Muscle of leg (tissue), 11 donors: ENCODE data around the gene SOBP. TPM values are rescaled to one million over a fixed set of nuclear protein-coding genes. Genes with fewer than 3 reads are reported as not detected.
A peak's percentile ranks its signal among the peaks of the same experiment; 100 is the strongest.
"Not testable (repeated sequence)": the region's sequence is repeated elsewhere in the genome, so short reads cannot be mapped to it uniquely, and the experiment has no call there.

Experiments
- DNase-seq: peaks from one replicate; pipeline ENCODE4 v3.0.0; 2013
- H3K27ac ChIP-seq: one replicate; pipeline ENCODE4 v1.5.1; 2013; ENCODE audit warnings: mild to moderate bottlenecking, low read length, control low read depth
- H3K27me3 ChIP-seq: one replicate; pipeline ENCODE4 v1.6.1; 2013; ENCODE audit warnings: low read length; ENCODE audit not compliant: control insufficient read depth, insufficient read depth
- H3K36me3 ChIP-seq: one replicate; pipeline ENCODE4 v1.6.1; 2013; ENCODE audit warnings: low read length; ENCODE audit not compliant: control insufficient read depth, insufficient read depth
- H3K4me1 ChIP-seq: one replicate; pipeline ENCODE4 v1.6.1; 2013; ENCODE audit warnings: low read length; ENCODE audit not compliant: control insufficient read depth, insufficient read depth
- H3K4me3 ChIP-seq: one replicate; pipeline ENCODE4 v1.5.1; 2013; ENCODE audit warnings: low read length, control low read depth
- H3K9me3 ChIP-seq: replicated peaks from 2 replicates; pipeline ENCODE4 v1.6.1; 2013; ENCODE audit warnings: low read depth, low read length; ENCODE audit not compliant: control insufficient read depth
- WGBS: methylation state at CpG from one replicate; pipeline ENCODE4 v1.1.5; 2013; ENCODE audit warnings: missing lambda C conversion rate; ENCODE audit not compliant: insufficient coverage; 5-methylcytosine and 5-hydroxymethylcytosine counted together
- polyA plus RNA-seq, 8 donors: library from polyadenylated mRNA; unstranded; fragments of 120-200 nt; gene quantifications; one replicate each; pipeline versions ENCODE4 v1.2.1 to v1.2.3, GENCODE V29; 2013; ENCODE audit warnings: inconsistent platforms in 1 of 8, low replicate concordance in 1 of 8; ENCODE audit not compliant: insufficient read length in 8 of 8, insufficient read depth in 1 of 8
- total RNA-seq: library from RNA; stranded (reverse); fragments of 120-200 nt; gene quantifications from one replicate; pipeline ENCODE4 v1.2.4, GENCODE V29; 2013

SOBP gene
- total and polyA plus RNA-seq, 9 donors: 13.6 to 17.6 (median 16.2) TPM

DNA sequence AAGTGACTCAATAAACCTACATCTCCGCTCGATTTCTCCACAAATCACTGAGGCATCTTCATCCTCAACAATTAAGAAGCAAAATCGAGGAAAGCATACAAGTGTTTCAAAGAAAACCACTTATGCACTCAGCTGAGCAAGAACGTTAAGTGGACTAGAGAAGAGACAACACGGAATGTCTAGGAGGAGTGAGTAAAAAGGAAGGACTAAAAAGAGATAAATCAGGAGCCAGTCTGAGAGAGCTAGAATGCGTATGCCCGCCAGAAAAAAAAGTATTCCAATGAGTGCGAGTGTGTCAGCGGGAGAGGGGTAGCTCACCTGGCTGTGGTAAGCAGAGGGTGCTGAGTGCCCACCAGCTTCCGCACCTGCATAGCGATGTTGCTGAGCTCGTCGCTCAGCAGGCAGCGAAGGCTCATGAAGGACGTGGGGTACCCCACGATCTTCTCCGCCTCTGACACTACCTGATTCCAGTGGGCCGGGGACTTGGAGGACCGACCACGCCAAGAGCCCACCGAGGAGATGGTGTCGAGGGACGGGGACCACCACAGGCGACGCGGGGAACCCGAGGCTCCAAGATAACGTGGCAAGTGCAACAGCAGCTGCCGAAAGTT, 31.1 kb upstream of the SOBP start:
- Histone ChIP-seq H3K4me3 (peak overlapping the region; percentile 92), H3K36me3 (no peaks in the 10 kb centered on the region), H3K4me1 (peaks cover 5% of the 10 kb centered on the region), H3K9me3 (no peaks in the 10 kb centered on the region), H3K27me3 (no peaks in the 10 kb centered on the region), H3K27ac (peak overlapping the region; percentile 88)
- under 1% methylated on average over 24 of the region's 29 CpGs for WGBS
- peak; percentile 39 for DNase-seq

GRCh38 chr6:107459283-107460082, 30.4 kb upstream of the SOBP start, which contains the start of gene PDSS2:
Gene PDSS2, minus strand, starts transcription at chr6:107459564. Its CDS starts 279 bp downstream, at chr6:107459285.
- Histone ChIP-seq H3K4me1 (peaks cover 5% of the 10 kb centered on the region), H3K27me3 (no peaks in the 10 kb centered on the region), H3K36me3 (no peaks in the 10 kb centered on the region), H3K27ac (peak within 1 kb of the TSS; percentile 88), H3K4me3 (peak within 1 kb of the TSS; percentile 92), H3K9me3 (no peaks in the 10 kb centered on the region)
- 0% methylated on average over 36 of the region's 46 CpGs for WGBS
- DNase-seq: peak; percentile 99

DNA sequence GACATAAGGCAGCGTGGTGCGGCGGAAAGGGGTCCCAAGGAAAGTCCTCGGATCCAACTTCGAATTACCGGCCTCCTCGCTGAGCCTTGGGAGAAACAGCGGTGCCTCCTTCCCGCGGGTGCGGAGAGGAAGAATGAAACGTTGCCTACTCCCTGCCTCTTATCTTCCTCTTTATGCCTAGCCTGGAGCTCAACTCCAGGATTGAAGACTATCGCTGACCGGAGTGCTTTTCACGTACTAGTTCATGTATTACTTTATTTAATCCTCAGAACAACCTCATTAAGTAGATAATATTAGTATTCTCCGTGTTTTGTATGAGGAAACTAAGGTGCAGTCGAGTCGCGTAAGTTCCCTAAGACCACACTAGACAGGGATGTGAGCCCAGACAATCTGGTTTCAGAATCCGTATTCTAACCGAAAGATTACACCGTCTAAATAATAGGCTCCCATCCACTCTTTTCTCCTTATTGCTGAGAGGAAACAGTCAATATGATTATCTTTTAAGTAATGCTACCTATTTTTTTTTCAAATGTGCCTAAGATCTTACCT, 29.8 kb upstream of the SOBP start:
- H3K27ac ChIP-seq: peak overlapping the region; percentile 88
- peaks cover 5% of the 10 kb centered on the region for H3K4me1 ChIP-seq
- no peaks in the 10 kb centered on the region for H3K9me3 ChIP-seq
- no peak for DNase-seq
- H3K4me3 ChIP-seq: peak overlapping the region; percentile 92
- no peaks in the 10 kb centered on the region for H3K27me3 ChIP-seq
- H3K36me3 ChIP-seq: no peaks in the 10 kb centered on the region
- WGBS: 0% methylated on average over 11 of the region's 22 CpGs

- Histone ChIP-seq H3K9me3 (no peaks in the 10 kb centered on the region), H3K4me1 (no peaks in the 10 kb centered on the region), H3K27ac (no peak overlapping the region), H3K4me3 (no peak overlapping the region), H3K36me3 (no peaks in the 10 kb centered on the region), H3K27me3 (no peaks in the 10 kb centered on the region)
- no CpG with 5 or more reads among the region's 1 CpG for WGBS
- no peak for DNase-seq
These were observed 23.9 kb upstream of the SOBP start for GRCh38 chr6:107466062-107466461.

DNA sequence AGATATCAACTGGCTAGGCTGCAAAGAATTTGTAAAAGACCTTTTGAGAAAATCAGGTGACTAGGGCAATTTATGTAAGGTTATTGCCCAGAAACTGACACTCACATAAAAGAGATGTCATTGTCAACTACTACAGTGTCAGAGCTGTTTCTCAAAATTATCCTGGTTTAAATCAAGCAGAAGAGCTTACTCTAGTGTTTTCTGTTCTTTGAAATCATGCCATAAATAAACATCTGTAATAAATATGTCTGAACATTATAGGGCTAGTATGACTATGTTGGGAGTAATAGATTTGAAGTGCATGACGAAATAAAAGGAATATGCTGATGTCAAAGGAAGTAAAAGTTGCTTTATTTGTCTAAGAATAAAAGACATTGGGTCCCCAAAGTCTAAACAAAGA, 19.6 kb upstream of the SOBP start:
- no peaks in the 10 kb centered on the region for H3K9me3 ChIP-seq

GRCh38 chr6:107473660-107474059, 16.3 kb upstream of the SOBP start:
- Histone ChIP-seq H3K4me3 (no peak overlapping the region), H3K27ac (no peak overlapping the region), H3K36me3 (no peaks in the 10 kb centered on the region), H3K4me1 (no peaks in the 10 kb centered on the region), H3K9me3 (no peaks in the 10 kb centered on the region), H3K27me3 (no peaks in the 10 kb centered on the region)
- DNase-seq: no peak
- WGBS: 59% methylated on average over 5 of the region's 5 CpGs

More for the DNA sequence above, 19.6 kb upstream of the SOBP start:
- WGBS: no CpG with 5 or more reads among the region's 1 CpG
- no peak for DNase-seq
- Histone ChIP-seq H3K27ac (no peak overlapping the region), H3K36me3 (no peaks in the 10 kb centered on the region), H3K4me1 (no peaks in the 10 kb centered on the region), H3K4me3 (no peak overlapping the region), H3K27me3 (no peaks in the 10 kb centered on the region)

DNA sequence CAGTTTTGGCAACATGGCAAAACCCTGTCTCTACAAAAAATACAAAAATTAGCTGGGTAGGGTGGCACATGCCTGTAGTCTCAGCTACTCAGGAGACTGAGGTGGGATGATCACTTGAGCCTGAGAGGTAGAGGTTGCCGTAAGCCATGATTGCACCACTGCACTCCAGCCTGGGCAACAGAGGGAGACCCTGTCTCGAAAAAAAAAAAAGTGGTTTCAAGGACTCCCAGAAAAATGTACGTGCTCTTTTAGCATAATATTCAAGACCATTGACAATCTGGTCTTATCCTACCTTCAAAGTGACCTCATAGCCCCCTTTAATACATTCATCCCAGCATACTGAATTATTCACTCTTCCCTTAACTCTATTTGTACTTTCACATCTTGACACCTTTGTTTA, 14.6 kb upstream of the SOBP start:
- H3K27me3 ChIP-seq, H3K4me1 ChIP-seq, H3K27ac ChIP-seq, H3K4me3 ChIP-seq, DNase-seq, H3K9me3 ChIP-seq, H3K36me3 ChIP-seq: not testable (repeated sequence)
- 89% methylated on average over 3 of the region's 3 CpGs for WGBS

GRCh38 chr6:107475826-107476225, 14.1 kb upstream of the SOBP start:
- WGBS: no CpG with 5 or more reads among the region's 3 CpGs

DNA sequence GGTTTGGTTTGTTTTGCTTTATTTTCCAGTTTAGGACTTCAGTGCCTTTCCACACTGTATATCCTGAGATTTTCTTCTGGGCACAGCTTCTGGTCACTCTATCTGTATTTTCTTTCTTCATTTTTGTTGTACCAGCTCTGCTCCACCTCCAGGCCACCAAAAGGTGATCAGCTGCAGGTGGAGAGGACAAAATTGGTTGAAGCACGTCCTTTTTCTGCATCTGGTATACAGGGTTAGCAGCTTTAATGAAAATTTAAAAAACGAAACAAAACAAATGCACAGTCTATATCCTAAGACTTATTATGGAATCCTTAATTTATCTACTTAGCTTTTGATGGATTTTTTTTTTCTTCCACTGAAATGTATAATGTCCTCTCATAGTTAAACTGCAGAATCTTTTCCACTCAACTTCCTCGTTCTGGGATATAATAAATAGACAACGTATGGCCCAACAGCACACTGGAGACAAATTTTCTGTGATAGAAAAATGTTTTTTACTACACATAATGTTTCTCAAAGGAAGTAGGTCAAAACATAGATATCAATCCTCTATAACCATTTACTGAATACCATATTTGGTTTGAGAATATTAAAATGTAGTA, 10.7 kb upstream of the SOBP start:
- H3K27me3 ChIP-seq: peaks cover 2% of the 10 kb centered on the region
- no peaks in the 10 kb centered on the region for H3K36me3 ChIP-seq
- no peak overlapping the region for H3K4me3 ChIP-seq
- H3K9me3 ChIP-seq: no peaks in the 10 kb centered on the region
- DNase-seq: no peak
- H3K4me1 ChIP-seq: no peaks in the 10 kb centered on the region
- no CpG with 5 or more reads among the region's 4 CpGs for WGBS
- H3K27ac ChIP-seq: no peak overlapping the region

More at GRCh38 chr6:107475826-107476225, 14.1 kb upstream of the SOBP start:
- H3K4me3 ChIP-seq, DNase-seq, H3K4me1 ChIP-seq, H3K9me3 ChIP-seq, H3K27me3 ChIP-seq, H3K27ac ChIP-seq, H3K36me3 ChIP-seq: not testable (repeated sequence)

GRCh38 chr6:107485157-107485556, 4.8 kb upstream of the SOBP start:
- peaks cover 14% of the 10 kb centered on the region for H3K27me3 ChIP-seq
- no peaks in the 10 kb centered on the region for H3K36me3 ChIP-seq
- H3K4me3 ChIP-seq: no peak overlapping the region
- H3K4me1 ChIP-seq: peaks cover 11% of the 10 kb centered on the region
- no peak for DNase-seq
- H3K9me3 ChIP-seq: no peaks in the 10 kb centered on the region
- no peak overlapping the region for H3K27ac ChIP-seq
- WGBS: 80% methylated on average over 1 of the region's 4 CpGs
